GM13976 (cell line): ENCODE results near the gene NDUFC1.
"Not testable (repeated sequence)": the region's sequence is repeated elsewhere in the genome, so short reads cannot be mapped to it uniquely, and the experiment has no call there.

Source experiments
- DNase-seq: peaks from one replicate; pipeline ENCODE4 v3.0.0; 2012; ENCODE audit warnings: low spot score
- in situ Hi-C: fragments of 300-500 bp; cut with MboI; formaldehyde crosslinking; loops from one replicate; pipeline ENCODE4 v1.12.0; 2022; ENCODE audit warnings: low sequenced_read_pairs, mixed read lengths, inconsistent platforms; ENCODE audit not compliant: unreplicated experiment
- TF ChIP-seq, protein P1 (sequence below): IDR thresholded peaks from 2 replicates; pipeline ENCODE4 v1.5.1; 2012; ENCODE audit warnings: borderline replicate concordance, mild to moderate bottlenecking; ENCODE audit not compliant: insufficient read depth; ENCODE audit errors: extremely low read depth, missing control alignments, control extremely low read depth

The NDUFC1 gene

DNA sequence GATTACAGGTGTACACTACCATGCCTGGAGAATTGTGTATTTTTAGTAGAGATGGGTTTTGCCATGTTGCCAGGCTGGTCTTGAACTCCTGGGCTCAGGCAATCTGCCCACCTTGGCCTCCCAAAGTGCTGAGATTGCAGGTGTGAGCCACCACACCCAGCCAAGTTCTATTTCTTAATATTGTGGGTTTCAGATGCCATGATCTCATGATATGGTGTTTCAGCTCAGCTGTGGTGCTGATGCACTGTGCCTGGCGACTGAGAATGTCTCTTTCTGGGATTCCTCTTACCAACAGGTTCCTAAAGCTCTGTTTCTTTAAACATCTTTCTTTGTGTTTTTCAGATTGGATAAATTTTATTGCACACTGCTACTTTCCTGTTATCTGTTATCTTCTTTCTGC lies 17.3 kb upstream of the NDUFC1 start:
- TF ChIP-seq, protein P1, sequence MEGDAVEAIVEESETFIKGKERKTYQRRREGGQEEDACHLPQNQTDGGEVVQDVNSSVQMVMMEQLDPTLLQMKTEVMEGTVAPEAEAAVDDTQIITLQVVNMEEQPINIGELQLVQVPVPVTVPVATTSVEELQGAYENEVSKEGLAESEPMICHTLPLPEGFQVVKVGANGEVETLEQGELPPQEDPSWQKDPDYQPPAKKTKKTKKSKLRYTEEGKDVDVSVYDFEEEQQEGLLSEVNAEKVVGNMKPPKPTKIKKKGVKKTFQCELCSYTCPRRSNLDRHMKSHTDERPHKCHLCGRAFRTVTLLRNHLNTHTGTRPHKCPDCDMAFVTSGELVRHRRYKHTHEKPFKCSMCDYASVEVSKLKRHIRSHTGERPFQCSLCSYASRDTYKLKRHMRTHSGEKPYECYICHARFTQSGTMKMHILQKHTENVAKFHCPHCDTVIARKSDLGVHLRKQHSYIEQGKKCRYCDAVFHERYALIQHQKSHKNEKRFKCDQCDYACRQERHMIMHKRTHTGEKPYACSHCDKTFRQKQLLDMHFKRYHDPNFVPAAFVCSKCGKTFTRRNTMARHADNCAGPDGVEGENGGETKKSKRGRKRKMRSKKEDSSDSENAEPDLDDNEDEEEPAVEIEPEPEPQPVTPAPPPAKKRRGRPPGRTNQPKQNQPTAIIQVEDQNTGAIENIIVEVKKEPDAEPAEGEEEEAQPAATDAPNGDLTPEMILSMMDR, result no peak
- DNase-seq, result no peak
- in situ Hi-C loops, result no loop called here

DNA sequence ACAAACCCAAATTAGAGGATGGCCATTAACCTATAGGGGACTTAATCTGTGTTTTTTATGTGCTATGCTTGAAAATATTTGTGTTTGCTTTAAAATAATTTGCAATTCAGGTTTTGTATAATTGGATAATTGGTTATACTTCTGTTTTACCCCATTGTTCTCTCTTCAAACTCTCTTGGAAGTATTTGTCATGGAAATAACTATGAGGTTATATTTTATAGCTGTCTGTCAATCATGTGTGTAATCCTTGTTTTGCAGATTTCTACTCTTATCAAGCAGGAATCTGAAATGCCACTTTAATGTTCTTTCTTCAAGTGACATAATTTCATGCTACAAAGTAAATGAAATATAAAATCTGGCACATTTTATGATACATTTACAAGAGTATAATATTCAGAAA lies 15.4 kb upstream of the NDUFC1 start:
- TF ChIP-seq, protein P1, result no peak
- DNase-seq, result no peak
- in situ Hi-C loops, result no loop called here

DNA sequence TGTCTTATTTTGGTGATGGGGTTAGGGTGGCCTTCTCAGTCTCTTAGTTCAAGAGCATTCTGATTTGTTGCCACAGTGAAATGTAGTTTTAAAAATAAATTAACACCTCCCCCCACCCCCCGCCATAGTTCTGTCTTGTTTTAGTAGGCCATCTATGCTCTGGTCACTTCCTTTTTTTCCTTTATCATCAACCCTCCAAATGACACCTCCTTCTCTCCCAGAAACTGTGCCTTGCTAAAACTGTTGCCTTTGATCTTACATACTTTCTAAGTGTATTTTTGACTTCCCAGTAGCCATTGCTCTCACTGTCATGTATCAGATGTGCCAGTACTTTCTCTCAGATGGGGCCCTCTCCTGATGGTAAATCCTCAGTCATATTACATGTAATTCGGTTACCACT lies 14.5 kb upstream of the NDUFC1 start:
- DNase-seq, result no peak
- TF ChIP-seq, protein P1, result no peak
- in situ Hi-C loops, result no loop called here

DNA sequence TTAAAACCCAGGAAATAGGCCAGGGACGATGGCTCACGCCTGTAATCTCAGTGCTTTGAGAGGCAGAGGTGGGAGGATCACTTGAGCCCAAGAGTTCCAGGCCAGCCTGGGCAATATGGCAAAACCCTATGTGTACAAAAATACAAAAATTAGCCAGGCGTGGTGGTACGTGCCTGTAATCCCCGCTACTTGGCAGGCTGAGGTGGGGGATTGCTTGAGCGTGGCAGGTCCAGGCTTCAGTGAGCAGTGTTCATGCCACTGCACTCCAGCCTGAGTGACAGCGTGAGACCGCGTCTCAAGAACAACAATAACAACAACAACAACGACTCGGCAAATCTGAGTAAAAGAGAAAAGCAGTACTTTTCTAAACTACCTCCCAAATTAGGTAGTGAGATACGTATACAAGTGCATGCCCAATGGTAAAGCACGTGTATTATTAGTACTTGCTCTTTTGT lies 13.0 kb upstream of the NDUFC1 start:
- TF ChIP-seq, protein P1, result no peak
- in situ Hi-C loops, result no loop called here
- DNase-seq, result peak; percentile 51

DNA sequence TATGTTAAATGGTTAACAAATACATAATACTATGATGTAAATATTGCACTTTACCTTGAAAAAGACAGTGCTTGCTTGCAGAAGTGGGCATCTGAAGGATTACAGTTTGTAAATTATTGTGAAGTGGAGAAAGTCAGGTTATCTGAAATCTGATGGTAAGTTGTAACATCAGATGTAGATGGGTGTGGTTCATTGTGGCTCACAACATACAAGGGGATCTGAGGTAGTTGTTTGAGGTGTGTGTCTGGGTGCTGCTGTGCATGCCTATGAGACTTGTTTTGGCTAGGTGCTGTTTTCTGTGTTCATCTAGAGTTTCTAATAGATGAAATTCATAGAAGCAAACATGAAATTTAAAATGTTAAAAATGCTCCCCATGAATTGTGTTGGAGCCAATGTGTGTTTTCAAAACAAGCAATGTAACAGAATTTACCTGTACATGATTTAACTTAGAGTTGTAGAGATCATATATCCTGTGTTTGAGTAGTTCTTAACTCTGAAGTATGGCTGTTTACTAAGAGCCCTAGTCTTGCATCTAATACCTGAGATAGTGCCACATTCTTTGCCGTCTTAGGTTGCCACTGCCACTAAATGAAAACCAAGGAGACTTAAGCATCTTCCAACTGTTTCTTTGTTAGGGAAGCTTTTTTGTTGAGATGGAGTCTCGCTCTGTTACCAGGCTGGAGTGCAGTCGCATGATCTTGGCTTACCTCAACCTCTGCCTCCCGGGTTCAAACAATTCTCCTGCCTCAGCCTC lies 11.9 kb upstream of the NDUFC1 start:
- DNase-seq, result no peak
- TF ChIP-seq, protein P1, result no peak
- in situ Hi-C loops, result no loop called here

DNA sequence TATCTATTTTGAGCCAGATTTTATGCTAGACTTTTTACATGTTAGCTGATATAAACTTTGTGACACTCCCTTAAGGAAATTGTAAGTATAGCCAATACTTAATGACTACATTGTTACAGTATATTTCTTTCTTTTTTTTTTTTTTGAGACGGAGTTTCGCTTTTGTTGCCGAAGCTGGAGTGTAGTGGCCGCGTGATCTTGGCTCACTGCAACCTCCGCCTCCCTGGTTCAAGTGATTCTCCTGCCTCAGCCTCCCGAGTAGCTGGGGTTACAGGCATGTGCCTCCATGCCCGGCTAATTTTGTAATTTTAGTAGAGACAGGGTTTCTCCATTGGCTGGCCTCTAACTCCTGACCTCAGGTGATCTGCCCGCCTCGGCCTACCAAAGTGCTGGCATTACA lies 11.1 kb upstream of the NDUFC1 start:
- DNase-seq, in situ Hi-C loops: not testable (repeated sequence)

DNA sequence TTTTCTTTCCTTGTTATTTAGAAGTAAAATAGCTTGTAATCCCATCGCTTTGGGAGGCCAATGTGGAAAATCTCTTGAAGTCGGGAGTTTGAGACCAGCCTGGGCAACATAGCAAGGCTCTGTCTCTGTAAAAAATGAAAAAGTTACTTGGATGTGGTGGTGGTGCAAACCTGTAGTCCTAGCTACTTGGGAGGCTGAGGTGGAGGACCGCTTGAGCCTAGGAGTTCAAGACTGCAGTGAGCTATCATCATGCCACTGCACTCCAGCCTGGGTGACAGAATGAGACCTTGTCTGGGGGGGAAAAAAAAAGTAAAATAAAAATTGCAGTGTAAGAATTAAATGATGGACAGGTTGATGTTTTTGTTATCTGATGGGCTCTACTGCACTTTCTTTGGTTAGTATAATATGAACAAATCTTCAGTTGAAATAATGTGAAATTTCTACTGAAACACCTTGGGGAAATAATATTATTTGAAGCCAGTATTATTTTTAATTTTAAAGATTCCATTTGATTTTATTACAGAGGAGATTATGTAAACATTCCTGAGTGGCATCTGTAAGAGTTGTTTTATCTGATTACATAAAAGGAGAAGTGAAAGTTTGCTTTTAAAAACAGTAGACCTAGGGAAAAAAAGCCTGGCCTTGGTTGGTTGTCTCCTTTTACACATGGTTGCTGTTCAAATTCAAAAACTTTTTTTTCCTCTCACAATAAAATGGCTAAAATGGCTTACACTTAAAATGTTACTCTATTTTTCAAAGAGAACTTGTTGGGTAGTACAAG lies 10.5 kb upstream of the NDUFC1 start:
- TF ChIP-seq, protein P1, result no peak
- DNase-seq, result no peak
- in situ Hi-C loops, result no loop called here
